Stimulated activated CD4-positive, alpha-beta T cell treated with anti-CD3 and anti-CD28 coated beads, Interleukin-1b, Interleukin-23, amount 100 ng/mL, for 48 hours (primary cell): ENCODE measurements around the gene PAFAH2.
A peak's percentile ranks its signal among the peaks of the same experiment; 100 is the strongest.

Source experiments
- DNase-seq: peaks from one replicate; pipeline ENCODE4 v3.0.0-alpha.2; 2020

PAFAH2 gene

DNA sequence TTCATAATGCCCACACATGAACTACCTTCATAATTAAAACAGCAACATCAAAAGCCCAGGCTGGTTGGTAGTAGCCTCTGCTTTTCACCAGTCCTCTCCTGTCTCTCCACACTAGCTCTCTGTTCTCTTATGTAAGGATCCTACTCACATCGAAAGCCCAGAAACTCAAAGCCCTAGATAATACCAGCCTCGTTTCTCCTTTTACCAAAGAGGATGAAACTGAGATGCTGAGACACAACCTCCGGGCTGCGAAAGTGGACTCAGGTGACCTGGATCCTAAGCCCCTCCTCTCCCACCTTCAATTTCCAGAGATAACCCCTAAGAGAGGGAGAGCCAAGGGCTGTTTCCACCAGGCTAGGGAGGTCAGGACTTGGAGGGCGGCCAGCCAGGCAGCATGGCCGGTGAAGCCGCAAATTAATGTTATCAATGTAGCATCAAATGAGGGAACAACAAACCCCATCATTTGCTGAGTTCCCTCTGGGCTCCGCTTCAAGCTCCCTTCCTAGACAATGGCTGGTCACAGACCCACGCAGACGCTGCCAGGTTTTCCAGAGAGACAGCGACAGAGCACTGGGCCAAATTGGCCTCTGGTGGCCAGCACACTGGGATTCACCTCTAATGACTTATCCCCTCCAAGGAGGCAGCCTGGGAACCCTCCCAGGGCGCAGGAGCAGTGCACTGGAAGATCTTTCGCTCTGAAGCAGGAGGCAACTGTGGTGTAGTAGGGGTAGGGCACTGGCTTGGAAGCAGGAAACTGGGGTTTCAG, 70.9 kb downstream of the PAFAH2 start:
- DNase-seq: no peak

DNA sequence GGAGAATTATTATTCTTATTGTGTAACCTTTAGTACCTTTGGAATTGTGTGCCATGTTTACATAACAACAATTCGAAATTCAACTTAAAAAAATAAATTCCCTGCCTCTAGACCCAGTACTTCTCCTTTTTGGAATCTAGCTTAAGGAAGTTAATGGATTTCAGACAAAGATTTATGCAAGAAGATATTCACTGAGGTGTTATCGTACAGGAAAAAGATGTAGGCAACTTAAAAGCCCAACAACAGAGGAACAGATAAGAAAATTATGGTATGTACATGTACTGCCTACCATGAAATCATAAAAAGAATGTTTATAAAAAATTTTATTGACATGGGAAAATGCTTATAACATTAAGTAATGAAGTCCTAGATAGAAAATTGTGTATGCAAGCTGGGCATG, 73.4 kb downstream of the PAFAH2 start:
- DNase-seq: no peak

GRCh38 chr1:25922971-25923552, 74.8 kb downstream of the PAFAH2 start:
- no peak for DNase-seq

DNA sequence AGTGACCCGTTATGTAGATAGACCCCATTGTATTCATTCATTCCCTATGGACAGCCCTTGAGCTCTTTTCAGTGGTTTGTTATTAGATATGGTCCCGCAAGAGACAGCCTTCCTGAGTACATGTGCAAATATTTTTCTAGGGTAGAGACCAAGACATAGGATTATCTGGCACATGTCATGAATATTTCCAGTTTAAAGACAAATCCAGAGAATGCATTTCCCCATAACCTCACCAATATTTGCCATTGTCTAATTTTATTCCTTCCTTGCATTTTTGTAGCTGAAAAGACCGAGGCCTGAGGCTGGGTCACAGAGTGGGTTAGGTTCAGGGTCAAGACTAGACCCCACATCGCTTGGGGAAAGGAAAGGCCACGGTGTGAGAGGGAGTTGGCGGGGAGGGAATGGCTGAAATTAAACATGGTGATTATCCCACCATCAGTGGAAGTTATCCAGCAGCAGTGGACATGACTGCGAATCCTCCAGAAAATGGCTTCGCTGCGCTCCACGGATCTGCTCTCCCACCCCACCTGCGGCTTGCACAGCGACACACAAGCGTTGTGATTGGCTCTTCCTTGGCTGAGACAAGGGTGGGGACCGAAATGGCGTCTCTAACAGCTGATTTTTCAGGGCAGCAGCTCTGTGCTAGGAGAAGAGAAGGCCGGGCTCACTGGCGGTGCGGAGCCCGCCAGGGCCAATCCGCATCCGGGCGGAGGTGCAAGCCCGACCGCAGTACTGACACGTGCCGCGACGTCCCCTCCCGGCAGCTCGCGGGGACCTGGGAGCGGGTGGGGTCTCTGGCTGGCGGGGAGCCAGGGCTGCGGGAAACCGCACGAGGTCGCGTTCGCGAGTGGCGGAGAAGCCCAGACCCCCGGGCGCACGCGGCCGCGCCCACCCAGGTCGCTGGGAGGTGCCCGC, 75.5 kb downstream of the PAFAH2 start:
- peak; percentile 40 for DNase-seq

- no peak for DNase-seq
These were observed 79.2 kb downstream of the PAFAH2 start for GRCh38 chr1:25918615-25919014.

DNA sequence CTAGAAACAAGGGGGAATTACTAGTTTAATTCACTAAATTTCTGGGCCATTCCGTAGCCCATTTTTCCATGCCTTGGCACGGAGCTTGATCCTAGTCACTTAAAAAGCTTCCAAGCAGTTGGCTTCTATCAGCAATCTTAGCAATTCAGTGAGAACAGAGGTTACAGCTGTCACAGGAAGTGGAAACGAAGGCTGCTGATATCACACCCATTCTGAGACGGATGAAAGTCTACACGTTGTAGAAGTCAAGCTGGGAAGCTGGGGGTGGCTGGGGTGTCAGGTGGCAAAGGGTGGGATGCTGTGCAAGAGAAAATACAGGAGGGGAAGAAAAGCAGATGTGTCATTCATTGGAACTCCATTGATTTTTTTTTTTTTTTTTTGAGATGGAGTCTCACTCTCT, 79.9 kb downstream of the PAFAH2 start:
- DNase-seq: no peak

- no peak for DNase-seq
These were observed 81.4 kb downstream of the PAFAH2 start for GRCh38 chr1:25916460-25916859.

DNA sequence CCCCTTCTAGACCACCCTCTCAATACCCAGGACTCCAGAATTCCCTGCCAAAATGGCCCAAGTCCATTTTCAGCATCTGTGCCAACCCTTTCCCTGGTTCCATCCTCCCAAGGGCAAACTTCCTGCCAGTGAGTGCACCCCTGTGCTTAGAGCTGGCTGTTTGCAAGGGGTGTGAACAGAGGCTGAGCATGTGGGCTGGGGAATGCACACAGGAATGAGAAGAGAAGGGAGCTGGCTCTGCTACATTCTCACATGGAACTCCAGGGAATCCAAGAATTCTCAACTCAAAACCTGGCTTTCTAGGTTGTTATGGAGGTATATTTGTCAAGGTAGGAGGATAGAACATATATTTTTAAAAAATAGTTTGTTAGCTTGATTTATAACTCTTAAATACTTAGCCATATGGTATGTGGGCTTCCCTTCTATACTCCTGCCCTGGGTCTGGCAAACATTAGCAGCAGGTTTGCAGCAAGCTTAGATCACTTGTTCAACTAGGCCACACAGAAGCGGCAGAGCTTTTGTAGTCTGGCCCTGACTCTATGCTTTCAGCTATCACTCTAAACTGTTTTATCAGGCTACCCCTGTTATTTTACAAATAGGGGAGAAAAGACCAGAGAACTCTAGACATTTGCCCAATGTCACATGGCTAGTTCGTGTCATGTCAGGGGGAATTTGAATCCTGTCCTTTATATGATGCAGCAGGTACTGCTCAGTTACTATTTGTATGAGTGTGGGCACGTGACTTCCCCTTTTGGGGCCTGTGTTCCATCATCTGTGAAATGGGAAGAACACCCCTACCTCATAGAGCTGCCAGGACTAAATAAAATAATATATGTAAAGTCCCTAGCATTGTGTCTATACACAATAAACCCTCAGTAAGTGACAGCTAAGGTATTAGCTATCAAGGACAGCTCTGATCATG, 83.5 kb downstream of the PAFAH2 start:
- DNase-seq: no peak

DNA sequence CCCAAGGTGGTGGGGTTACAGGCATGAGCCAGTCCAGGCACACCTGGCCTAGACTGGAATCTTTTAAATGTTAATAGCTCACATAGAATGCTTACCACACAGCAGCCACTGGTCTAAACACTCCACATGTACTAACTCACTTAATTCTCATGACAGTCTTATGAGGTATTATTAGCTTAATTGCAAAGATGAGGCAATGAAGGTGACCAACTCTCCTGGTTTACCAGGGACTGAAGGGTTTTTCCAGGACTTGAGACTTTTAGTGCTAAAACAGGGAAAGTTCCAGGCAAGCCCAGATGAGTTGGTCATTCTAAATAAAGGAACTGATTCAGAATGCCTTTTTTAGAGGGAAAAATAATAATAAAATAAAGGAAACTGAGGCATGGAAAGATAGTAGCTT, 84.7 kb downstream of the PAFAH2 start:
- DNase-seq: no peak

DNA sequence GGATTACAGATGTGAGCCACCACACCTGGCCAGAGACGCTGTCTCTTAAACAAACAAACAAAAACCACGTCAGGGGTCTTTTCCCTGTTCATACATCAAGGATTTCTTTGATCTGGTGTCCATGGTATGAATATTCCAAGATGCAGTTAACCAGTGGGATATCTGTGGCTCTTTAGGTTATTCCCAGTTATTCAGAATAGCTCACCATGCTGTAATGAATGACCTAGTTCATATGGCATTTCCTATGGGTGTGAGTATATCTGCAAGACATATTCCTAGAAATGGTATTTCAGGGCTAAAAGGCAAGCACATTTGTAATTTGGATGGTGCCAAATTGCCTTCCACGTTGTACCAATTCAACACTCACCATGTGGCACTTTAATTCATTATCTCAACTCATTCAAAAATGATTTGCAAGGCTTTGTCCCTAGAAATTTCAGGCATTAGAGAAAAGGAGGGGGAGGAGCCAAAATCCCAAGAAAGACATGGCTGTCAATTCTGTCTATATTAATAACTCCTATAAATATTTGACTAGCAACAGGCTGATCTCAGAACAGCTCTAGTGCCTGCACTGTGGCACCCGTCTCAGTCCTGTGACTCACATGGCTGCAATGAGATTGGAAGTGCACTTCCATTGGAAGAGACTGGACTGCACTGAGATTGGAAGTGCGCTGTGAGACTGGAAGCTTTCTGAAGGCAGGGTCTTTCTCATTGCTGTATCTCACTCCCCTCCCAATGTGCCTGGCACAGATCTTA, 85.6 kb downstream of the PAFAH2 start:
- DNase-seq: no peak

GRCh38 chr1:25911162-25911561, 86.7 kb downstream of the PAFAH2 start:
- DNase-seq: no peak
